HG02943 (cell line): ENCODE results near the gene FKBP5.
"Not testable (repeated sequence)": the region's sequence is repeated elsewhere in the genome, so short reads cannot be mapped to it uniquely, and the experiment has no call there.

Source experiments
- ATAC-seq: cut with Tn5 transposase; IDR thresholded peaks from one replicate; pipeline ENCODE4 v1.9.1; 2021; ENCODE audit warnings: mild to moderate bottlenecking, low read depth, moderate library complexity; ENCODE audit not compliant: unreplicated experiment

Gene FKBP5

DNA sequence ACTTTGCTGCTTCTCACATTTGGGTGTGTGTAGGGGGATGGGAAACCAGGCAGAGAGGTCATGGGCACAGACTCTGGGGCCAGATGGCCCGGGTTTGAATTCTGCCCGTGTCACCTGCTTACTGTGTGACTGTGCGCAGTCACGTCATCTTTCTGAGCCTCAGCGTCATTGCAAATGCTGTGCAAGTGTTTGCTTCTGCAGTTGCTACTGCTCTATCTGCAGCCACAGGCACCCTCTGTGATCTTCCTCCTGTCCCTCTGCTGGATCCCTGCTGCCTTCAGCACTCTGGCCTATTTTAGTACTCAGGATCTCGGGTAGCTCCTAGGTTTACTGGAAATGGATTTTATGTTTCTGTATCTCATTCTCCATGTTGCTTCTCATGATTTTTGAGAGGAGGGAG is 135.4 kb downstream of the FKBP5 start:
- no peak for ATAC-seq

- no peak for ATAC-seq
These were observed 136.3 kb downstream of the FKBP5 start for GRCh38 chr6:35552285-35552917.

- no peak for ATAC-seq
These were observed 138.3 kb downstream of the FKBP5 start for GRCh38 chr6:35550437-35550836.

DNA sequence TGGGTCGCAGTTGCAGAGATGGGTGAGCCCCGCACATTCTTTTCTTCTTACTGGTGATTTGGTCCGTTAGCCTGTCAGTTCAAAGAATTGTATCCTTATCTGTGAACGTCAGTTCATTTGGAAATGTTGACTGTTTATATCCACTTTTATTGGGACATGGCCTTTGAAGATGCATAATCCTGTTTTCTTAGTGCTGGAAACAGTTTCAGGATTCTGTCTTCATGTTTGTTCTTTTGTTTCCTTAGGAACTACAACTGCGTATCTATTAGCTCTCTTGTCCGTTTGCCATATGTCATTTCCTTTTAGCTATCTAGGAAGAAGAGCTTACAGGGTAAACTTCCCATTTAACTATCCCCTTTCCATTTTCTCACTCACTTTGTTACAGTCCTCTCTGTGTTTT is 141.0 kb downstream of the FKBP5 start:
- no peak for ATAC-seq

- ATAC-seq = no peak
These were observed 143.8 kb downstream of the FKBP5 start for GRCh38 chr6:35544769-35545361.

DNA sequence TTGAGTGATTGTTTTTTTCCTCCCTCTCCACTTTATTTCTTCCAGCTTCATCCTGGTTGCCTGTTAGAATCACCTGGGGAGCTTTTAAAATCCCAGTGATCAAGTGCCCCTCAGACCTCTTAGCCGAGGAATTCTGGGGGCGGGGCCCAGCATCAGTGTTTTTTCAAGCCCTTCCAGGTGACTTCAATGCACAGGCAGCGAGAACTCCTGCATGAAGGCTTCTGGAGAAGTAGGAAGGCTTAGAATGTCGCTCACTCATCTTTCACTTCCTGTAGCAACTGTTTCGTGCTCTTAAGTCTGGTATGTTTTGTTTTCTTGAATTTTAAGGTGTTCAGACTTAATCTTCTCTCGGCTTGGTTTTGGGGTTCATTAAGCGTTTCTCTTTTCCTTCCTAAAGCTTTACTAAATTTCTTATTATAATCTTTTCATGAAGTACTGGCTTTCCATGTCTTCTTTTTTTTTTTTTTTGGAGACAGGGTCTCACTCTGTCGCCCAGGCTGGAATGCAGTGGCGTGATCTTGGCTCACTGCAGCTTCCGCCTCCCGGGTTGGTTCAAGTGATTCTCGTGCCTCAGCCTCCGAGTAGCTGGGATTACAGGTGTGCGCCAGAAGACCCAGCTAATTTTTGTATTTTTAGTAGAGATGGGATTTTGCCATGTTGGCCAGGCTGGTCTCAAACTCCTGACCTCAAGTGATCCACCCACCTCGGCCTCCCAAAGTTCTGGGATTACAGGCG is 145.1 kb downstream of the FKBP5 start:
- ATAC-seq = no peak

DNA sequence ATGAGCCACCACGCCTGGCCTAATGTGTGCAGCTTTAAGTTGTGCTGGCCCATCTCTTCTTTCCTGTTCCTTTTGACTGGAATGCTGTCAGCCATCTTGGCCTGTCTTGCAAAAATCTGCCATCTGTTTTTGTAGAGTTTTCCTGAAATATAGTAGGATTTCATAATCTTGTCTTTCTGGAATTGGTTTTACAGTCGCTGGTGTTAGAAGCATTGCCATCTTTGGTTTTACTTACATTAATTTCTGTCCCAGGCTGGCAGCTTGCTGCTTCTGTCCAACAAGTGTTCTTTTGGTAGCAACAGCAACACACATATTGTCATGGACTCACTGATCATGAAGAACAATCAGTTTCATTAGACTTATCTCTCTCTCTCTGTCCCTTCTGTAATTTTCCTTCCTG is 146.9 kb downstream of the FKBP5 start:
- no peak for ATAC-seq

GRCh38 chr6:35539223-35539622 is 149.5 kb downstream of the FKBP5 start:
- ATAC-seq = no peak

GRCh38 chr6:35535847-35536246 is 152.9 kb downstream of the FKBP5 start:
- ATAC-seq = not testable (repeated sequence)

GRCh38 chr6:35534407-35535170 is 154.1 kb downstream of the FKBP5 start:
- no peak for ATAC-seq

DNA sequence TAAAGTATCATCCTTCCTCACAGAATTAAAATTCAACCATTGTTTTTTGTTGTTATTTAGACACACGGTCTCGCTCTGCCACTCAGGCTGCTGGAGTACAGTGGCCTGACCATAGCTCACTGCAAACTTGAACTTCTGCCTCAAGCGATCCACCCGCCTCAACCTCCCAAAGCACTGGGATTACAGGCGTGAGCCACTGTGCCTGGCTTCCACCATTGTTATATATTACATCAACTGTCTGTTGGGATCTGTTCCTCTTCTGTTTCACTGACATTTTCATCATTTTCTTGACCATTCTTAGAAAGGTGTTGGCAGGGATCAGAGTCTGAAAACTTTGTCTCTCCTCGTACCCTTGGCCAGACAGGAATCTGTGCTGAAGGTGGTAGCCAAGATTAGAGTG is 154.7 kb downstream of the FKBP5 start:
- ATAC-seq = no peak

GRCh38 chr6:35532126-35532525 is 156.6 kb downstream of the FKBP5 start:
- no peak for ATAC-seq

GRCh38 chr6:35524380-35525020 is 164.2 kb downstream of the FKBP5 start:
- no peak for ATAC-seq
